PC-3 (cell line): ENCODE results near the gene FAM168A. TPM values are rescaled to one million over a fixed set of nuclear protein-coding genes. Genes with fewer than 3 reads are reported as not detected.
"Not testable (repeated sequence)": the region's sequence is repeated elsewhere in the genome, so short reads cannot be mapped to it uniquely, and the experiment has no call there.

ENCODE experiments used
- ATAC-seq: fragments of 200-7000 bp; cut with Tn5 transposase; 2 replicates; pipeline ENCODE4 v1.9.1; 2020; ENCODE audit warnings: mild to moderate bottlenecking, moderate library complexity
- BruUV-seq: library from RNA; stranded (reverse); fragments of 400-500 nt; replicated peaks from 2 replicates; lab custom pipeline; 2021; lab: Mats Ljungman, UMichigan
- CTCF ChIA-PET: fragments of 300-600 bp; sonication (Branson Sonifier 250); formaldehyde crosslinking; loops from one replicate; lab custom pipeline; 2022; ENCODE audit warnings: antibody characterized with exemption; lab: Charles Lee
- POLR2A ChIA-PET: fragments of 300-600 bp; sonication (Branson Sonifier 250); formaldehyde crosslinking; loops from one replicate; lab custom pipeline; 2022; ENCODE audit warnings: antibody characterized with exemption; ENCODE audit not compliant: unreplicated experiment; lab: Charles Lee
- DNase-seq: peaks from one replicate; pipeline ENCODE4 v3.0.0-alpha.2; 2015
- H2AFZ ChIP-seq: fragments of 300-600 bp; sonication (generic); 2 replicates; pipeline ENCODE4 v1.6.0; 2016; ENCODE audit warnings: antibody characterized with exemption, low read length
- H3F3A ChIP-seq: fragments of 300-600 bp; sonication (generic); one replicate; pipeline ENCODE4 v1.6.0; 2017; ENCODE audit warnings: antibody characterized with exemption, low read length, control low read depth, mild to moderate bottlenecking; ENCODE audit not compliant: unreplicated experiment
- H3K27ac ChIP-seq: fragments of 300-600 bp; sonication (generic); 2 replicates; pipeline ENCODE4 v1.5.1; 2016; ENCODE audit warnings: mild to moderate bottlenecking, low read length
- H3K27me3 ChIP-seq: fragments of 300-600 bp; sonication (generic); 2 replicates; pipeline ENCODE4 v1.6.1; 2016; ENCODE audit warnings: low read length, mixed read lengths
- H3K36me3 ChIP-seq: fragments of 300-600 bp; sonication (generic); 2 replicates; pipeline ENCODE4 v1.6.1; 2016; ENCODE audit warnings: low read depth, mixed run types, low read length, mixed read lengths
- H3K4me1 ChIP-seq: fragments of 300-600 bp; sonication (generic); 2 replicates; pipeline ENCODE4 v1.5.1; 2016; ENCODE audit warnings: low read length; ENCODE audit not compliant: insufficient read depth
- H3K4me2 ChIP-seq: fragments of 300-600 bp; sonication (generic); 2 replicates; pipeline ENCODE4 v1.6.0; 2016; ENCODE audit warnings: low read length
- H3K4me3 ChIP-seq: fragments of 300-600 bp; sonication (generic); 2 replicates; pipeline ENCODE4 v1.5.1; 2016; ENCODE audit warnings: mild to moderate bottlenecking, low read length, mixed read lengths
- H3K79me2 ChIP-seq: fragments of 300-600 bp; sonication (generic); 2 replicates; pipeline ENCODE4 v1.6.1; 2017; ENCODE audit warnings: low read length, mixed read lengths
- H3K9ac ChIP-seq: fragments of 300-600 bp; sonication (generic); 2 replicates; pipeline ENCODE4 v1.6.0; 2016; ENCODE audit warnings: mild to moderate bottlenecking, low read length
- H3K9me2 ChIP-seq: fragments of 300-600 bp; sonication (generic); replicated peaks from 2 replicates; pipeline ENCODE4 v1.6.1; 2016; ENCODE audit warnings: mixed run types, low read length, mixed read lengths
- H3K9me3 ChIP-seq: fragments of 300-600 bp; sonication (generic); 2 replicates; pipeline ENCODE4 v1.6.1; 2016; ENCODE audit warnings: low read length, mixed read lengths
- H4K20me1 ChIP-seq: fragments of 300-600 bp; sonication (generic); 2 replicates; pipeline ENCODE4 v1.6.1; 2016; ENCODE audit warnings: low read length, mixed read lengths
- CTCF ChIP-seq: fragments of 300-600 bp; sonication (generic); conservative IDR thresholded peaks from 2 replicates; pipeline ENCODE4 v1.5.1; 2017; ENCODE audit warnings: antibody characterized with exemption, low read depth, mild to moderate bottlenecking, low read length
- EZH2 ChIP-seq: fragments of 300-600 bp; sonication (generic); IDR thresholded peaks from one replicate; pipeline ENCODE4 v1.6.1; 2017; ENCODE audit warnings: antibody characterized with exemption, mild to moderate bottlenecking, low read length; ENCODE audit not compliant: unreplicated experiment
- EZH2phosphoT487 ChIP-seq: fragments of 300-600 bp; sonication (generic); IDR thresholded peaks from 2 replicates; pipeline ENCODE4 v1.6.1; 2018; ENCODE audit warnings: mild to moderate bottlenecking, antibody characterized with exemption, low read length, borderline replicate concordance
- intact Hi-C: fragments of 100-400 bp; cut with micrococcal nuclease; formaldehyde crosslinking; loops from 2 replicates; pipeline ENCODE4 v1.9.0; 2023
- total RNA-seq: library from RNA; depleted of rRNA; stranded (reverse); fragments of >200 nt; gene quantifications from 2 replicates; pipeline ENCODE4 v1.2.3, GENCODE V29; 2014

Gene FAM168A
- total RNA-seq, 1 experiment from 2014 or later: 24.5 TPM

GRCh38 chr11:73439002-73439843 is 158.7 kb downstream of the FAM168A start:
- BruUV-seq: no TSS peak
- intact Hi-C loops: no loop called here
- Histone ChIP-seq H3K4me2 (no peak overlapping the region), H3K9me3 (no peaks in the 10 kb centered on the region), H3K27me3 (no peaks in the 10 kb centered on the region), H3K9ac (no peak overlapping the region), H3K4me1 (no peaks in the 10 kb centered on the region), H3K36me3 (no peaks in the 10 kb centered on the region), H3F3A (no peaks in the 10 kb centered on the region), H3K4me3 (no peak overlapping the region), H4K20me1 (no peaks in the 10 kb centered on the region), H3K79me2 (no peaks in the 10 kb centered on the region), H2AFZ (no peak overlapping the region), H3K9me2 (no peaks in the 10 kb centered on the region), H3K27ac (no peak overlapping the region)
- TF ChIP-seq EZH2phosphoT487 (no peak), EZH2 (no peak), CTCF (no peak)
- ChIA-PET CTCF (interaction anchor here (0.6 kb wide), 1 partner anchor 132 kb away, joined by 8 read pairs; no protein-coding TSS in a partner anchor), POLR2A (no interaction called here)
- ATAC-seq: no peak
- no peak for DNase-seq

GRCh38 chr11:73436859-73437258 is 161.1 kb downstream of the FAM168A start:
- H3K4me1 ChIP-seq, H3K4me3 ChIP-seq, H3K27me3 ChIP-seq, H3K9me2 ChIP-seq, H3K27ac ChIP-seq, H3F3A ChIP-seq, H3K9ac ChIP-seq, H3K9me3 ChIP-seq, H4K20me1 ChIP-seq, H3K4me2 ChIP-seq, H3K79me2 ChIP-seq, H3K36me3 ChIP-seq, DNase-seq, ATAC-seq, H2AFZ ChIP-seq, BruUV-seq, CTCF ChIA-PET, intact Hi-C loops, POLR2A ChIA-PET: not testable (repeated sequence)

GRCh38 chr11:73431396-73431795 is 166.5 kb downstream of the FAM168A start:
- Histone ChIP-seq H3K4me3 (no peak overlapping the region), H3F3A (no peaks in the 10 kb centered on the region), H3K4me1 (peaks cover 22% of the 10 kb centered on the region), H3K9ac (no peak overlapping the region), H3K79me2 (no peaks in the 10 kb centered on the region), H3K9me3 (no peaks in the 10 kb centered on the region), H4K20me1 (no peaks in the 10 kb centered on the region), H3K27ac (no peak overlapping the region), H3K27me3 (no peaks in the 10 kb centered on the region), H2AFZ (no peak overlapping the region), H3K36me3 (no peaks in the 10 kb centered on the region), H3K4me2 (no peak overlapping the region), H3K9me2 (no peaks in the 10 kb centered on the region)
- ChIA-PET POLR2A (interaction anchor here (0.6 kb wide), 1 partner anchor 19 kb away, joined by 20 read pairs; no protein-coding TSS in a partner anchor), CTCF (no interaction called here)
- ATAC-seq (no peak), DNase-seq (peak; percentile 49)
- intact Hi-C loops: no loop called here
- no TSS peak for BruUV-seq
- no peak for TF ChIP-seq EZH2phosphoT487
- TF ChIP-seq CTCF: no peak
- TF ChIP-seq EZH2: no peak
